Body of pancreas (tissue), 4 donors: ENCODE results near the gene ALX4.

Experiments used
- CTCF ChIP-seq, 7 experiments: fragments of 450-650 bp in 4 of 7; fragments of 200-600 bp in 3 of 7; sonication (generic) in 3 of 7; IDR thresholded peaks; one replicate each; pipeline ENCODE4 v1.5.1; 2016 to 2019; ENCODE audit warnings: antibody characterized with exemption in 7 of 7
- POLR2A ChIP-seq, 3 donors: fragments of 450-650 bp; IDR thresholded peaks; one replicate each; pipeline ENCODE4 v1.6.1; 2016; ENCODE audit warnings: antibody characterized with exemption in 3 of 3, mild to moderate bottlenecking in 2 of 3

DNA sequence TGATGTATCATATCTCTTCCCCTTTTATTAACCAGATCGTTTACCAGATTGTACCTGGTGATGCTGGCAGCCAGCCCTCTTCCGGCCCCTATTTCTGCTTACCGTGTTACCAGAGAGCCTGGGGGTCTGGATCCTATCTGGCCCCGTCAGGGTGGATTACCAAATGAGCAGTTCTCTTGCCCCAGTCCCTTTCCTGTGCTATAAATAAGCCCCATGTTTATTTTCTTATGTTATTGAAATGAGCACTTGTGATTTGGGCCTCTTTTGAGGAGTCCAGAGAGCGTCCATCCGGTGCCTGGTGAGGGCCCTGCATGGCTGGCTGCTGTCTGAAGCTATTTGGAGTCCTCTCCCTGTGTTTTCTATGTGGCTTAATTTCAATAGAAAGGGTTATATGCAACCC, 59.5 kb downstream of the ALX4 start:
- TF ChIP-seq CTCF (IDR thresholded peaks at IDR 0.05) (no peak), POLR2A (IDR thresholded peaks at IDR 0.05) (no peak)
